Stimulated activated naive CD4-positive, alpha-beta T cell treated with Interleukin-2 at 50 U/mL for 16 hours (primary cell): ENCODE results near the gene PRKCSH.
"Not testable (repeated sequence)": the region's sequence is repeated elsewhere in the genome, so short reads cannot be mapped to it uniquely, and the experiment has no call there.

Experiments
- DNase-seq: peaks from one replicate; lab custom pipeline; 2025; lab: John Stamatoyannopoulos, UW

PRKCSH gene

DNA sequence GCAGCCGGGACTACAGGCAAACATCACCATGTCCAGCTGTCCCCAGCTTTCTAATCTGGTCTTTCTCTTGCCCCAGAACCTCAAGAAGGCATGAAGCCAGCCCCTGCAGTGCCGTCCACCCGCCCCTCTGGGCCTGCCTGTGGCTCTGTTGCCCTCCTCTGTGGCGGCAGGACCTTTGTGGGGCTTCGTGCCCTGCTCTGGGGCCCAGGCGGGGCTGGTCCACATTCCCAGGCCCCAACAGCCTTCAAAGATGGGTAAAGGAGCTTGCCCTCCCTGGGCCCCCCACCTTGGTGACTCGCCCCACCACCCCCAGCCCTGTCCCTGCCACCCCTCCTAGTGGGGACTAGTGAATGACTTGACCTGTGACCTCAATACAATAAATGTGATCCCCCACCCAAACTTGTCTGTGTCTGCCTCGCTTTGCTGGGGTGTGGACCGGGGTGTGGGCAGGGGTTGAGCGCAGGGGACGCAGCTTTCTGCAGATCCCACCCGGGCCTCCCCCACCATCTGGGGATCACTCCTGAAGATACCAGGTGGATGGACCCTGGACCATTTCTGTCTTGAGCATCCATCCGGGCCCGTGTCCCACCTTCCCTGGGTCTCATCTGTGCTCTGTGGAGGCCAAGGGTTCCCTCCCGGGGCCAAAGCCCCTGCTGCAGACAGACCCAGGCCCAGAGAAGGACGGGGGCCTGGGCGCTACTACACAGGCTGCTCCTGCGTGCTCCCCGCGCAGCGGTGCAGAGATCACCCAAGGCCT lies 15.3 kb downstream of the PRKCSH start:
- DNase-seq = no peak

DNA sequence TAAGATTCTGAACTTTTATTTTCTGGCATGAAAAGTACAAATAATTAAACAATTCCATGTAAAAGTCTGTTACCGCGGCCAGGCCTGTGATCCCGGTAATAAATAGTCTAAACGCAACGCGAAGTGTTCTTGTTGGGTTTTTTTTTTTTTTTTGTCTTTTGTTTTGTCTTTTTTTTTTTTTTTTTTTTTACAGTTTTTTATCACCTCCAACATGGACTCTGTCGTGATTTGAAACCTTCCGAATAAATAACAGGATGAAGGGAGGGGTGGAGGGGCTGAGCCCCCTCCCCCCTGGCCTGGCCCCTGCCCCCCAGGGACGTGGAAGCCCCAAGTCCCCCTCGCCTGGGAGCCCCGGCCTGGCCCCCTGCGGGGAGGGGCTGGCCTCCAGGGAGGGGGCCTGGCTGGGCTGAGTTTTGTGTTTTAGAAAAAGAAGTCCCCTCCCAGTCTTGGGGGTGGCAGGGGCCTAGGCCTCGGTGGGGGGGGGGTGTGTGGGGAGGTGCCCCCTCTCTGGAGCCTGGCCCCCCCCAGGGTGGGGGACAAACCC lies 16.0 kb downstream of the PRKCSH start:
- no peak for DNase-seq

DNA sequence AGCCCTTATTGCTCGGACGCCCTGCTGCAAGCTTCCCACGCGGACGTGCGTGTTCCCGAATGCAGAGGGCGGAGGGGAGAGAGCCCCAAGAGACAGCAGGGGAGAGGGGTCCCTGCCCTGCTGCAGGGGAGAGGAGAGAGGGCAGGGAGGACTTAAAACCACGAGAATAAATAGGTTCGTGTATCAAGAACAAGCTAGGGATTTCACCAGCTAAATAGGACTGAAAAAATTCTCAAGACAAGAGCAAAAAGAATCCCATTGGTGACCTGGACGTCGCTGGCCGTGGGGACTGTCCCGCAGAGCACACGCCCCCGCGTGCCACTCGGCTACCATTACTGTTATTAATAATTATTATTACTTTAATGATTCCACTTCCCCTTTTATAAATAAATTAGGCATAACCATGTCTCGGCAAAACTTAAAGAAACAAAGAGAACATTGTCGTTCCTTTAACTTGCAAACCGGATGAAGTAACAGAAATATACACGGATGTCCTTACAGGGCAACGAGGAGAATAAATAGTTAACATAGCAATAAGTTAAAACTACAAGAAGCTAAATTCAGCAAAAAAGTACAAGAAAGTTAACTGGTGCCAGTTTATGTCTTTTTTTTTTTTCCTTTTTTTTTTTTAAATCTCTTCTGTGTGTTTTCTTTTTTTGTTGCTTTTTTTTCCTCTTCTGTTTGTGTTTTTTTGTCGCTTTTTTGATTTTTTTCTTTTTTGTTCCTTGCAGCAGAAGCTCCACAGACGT lies 16.6 kb downstream of the PRKCSH start:
- DNase-seq = no peak

DNA sequence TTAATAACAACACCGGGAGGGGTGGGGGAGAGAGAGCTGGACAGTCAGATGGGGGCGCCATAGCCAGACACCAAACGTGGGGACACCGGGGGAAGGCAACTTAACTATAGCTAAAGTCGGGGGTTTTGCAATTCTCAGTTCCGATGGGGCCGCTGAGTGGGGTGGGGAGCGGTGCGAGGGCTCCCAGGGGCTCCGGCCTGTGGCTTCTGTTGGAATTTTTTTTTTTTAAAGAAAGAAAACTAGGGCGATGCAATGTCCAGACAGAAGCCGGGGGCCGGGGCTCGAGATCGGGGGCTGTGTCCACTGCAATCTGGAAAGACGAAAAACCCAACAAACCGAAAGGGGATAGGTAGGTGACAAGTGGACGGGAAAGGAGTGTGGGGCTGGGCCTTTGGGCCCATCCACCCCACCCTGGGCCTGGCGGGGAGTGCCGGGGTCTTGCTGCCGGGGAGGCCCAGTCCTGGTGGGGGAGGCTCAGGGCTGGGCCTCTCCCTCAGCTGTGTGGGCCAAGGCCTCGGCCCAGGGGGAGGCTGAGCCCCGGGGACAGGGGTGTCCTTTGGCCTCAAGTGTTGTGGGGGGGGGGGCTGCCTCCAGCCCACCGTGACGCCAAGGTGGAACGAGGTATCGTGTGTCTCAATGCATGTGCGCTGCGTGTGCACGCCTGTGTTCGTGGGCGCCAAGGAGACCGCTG lies 17.3 kb downstream of the PRKCSH start:
- DNase-seq = no peak

DNA sequence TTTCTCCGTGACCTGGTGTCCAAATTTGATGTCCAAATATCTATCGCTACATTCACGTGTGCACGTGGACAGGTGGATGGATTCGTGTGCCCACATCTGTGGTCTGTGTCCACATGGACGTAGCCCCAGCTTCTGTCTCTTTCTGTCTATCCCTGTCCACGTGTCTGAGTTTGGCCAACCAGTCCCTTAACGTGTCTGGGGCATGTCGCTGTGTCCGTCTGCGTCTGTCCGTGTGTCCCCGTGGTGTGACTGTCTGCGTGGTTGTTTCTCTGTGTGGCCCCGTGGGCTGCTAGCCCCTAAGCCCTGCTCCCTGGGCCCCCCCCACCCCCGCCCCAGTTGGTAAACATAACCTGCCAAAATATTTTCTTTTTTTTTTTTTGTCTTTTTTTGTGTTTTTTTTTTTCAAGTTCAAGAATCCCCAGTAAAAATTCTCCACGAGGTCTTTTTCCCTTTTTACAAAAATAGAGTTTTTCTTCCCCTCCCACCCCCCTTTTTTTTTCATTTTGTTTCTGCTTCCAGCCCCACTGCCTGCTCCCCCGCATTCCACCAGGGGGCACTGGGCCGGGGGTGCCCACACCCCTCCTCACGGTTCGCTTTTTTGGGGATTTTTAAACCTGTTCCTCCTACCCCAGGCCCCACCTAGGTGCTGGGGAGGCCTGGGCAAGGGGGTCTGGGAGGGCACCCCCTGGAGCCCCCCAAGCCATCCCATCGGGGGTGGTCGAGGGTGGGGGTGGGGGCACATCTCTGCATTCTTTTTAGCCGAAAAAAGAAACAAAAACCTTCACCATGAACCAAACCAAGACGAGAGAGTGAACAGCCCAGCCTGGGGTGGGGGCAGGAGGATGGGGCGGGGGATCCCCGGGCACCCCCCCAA lies 18.3 kb downstream of the PRKCSH start:
- peak; percentile 9 for DNase-seq

DNA sequence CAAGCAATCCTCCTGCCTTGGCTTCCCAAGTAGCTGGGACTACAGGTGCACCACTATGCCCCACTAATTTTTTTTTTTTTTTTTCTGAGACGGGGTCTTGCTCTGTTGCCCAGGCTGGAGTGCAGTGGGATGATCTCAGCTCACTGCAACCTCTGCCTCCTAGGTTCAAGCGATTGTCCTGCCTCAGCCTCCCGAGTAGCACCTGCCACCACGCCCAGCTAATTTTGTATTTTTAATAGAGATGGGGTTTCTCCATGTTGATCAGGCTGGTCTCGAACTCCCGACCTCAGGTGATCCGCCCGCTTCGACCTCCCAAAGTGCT lies 19.8 kb downstream of the PRKCSH start:
- not testable (repeated sequence) for DNase-seq

DNA sequence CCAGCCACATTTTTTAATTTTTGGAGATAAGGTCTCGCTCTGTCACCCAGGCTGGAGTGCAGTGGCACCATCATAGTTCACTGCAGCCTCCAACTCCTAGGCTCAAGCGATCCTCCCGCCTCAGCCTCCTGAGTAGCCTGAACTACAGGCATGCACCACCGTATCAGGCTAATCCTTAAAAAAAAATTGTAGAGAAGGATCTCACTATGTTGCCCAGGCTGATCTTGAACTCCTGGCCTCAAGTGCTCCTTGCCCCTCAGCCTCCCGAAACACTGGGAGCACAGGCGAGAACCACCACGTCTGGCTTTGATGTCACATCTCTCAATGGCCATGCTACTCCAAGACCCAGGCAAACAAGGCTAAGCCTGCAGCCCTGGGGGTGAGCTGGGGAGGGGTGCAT lies 21.2 kb downstream of the PRKCSH start:
- DNase-seq = no peak

DNA sequence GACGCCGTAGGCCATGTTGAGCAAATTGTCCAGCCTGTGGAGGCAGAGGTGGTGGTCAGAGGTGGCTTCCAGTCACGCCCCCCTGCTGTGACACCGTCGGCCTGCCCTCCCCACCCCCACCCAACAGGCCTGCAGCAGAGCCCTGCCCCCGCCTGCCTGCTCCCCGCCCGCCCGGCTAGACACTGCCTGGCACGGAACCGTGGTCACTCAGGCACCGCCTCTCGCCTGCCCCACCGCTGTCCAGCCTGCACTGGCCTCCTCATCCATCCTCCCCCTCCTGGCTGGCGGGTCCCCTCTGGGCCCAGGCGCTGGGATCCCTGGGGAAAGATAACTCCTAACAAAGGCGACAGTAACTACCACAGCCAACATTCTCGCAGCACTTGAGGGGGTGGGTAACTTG lies 21.7 kb downstream of the PRKCSH start:
- DNase-seq = no peak

DNA sequence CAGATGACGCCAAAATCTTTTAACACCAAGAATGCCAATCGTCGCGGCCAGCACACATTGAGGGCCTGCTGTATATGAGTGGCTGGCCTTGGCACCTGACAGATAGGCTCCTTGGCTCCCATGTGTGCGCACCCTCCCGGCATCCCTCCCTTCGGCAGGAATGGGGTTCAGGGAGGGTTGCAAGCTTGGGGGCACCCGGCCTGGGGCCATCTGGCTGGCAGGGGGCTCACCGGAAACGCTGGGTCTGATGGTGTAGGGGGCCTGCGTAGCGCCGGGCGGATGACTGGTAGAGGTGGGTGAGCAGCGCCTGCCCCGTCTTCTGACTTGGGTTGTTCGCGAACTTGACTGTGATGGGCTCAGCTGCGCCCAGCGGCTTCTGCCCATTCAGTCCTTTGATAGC lies 22.4 kb downstream of the PRKCSH start:
- DNase-seq = no peak

DNA sequence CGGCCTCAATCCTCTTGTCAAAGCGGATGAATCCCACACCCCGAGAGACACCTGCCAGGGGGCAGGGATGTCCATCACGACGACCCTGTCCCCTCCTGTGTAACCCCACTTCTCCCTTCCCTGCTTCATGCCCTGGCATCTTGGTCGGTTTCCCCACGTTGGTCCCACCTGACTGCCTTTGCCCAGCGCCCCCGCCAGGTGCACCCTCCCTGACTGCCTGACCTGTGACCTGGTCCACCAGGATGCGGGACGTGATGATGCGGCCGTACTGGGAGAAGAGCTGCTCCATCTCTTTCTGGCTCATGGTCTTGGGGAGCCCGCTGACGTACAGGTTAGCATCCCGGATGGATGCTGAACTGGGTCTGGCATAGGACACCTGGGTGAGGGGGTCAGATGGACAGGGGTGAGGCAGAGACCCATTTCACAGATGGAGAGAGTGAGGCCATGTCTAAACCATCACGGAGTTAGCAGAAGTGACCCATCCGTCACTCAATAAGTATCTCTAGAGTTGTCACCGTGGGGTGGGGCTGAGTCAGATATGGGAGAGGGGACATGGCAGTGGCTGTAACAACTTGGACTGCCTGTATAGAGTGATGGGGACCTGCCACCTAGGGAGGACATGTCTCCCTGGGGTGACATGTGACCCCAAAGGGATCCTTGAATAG lies 22.9 kb downstream of the PRKCSH start:
- no peak for DNase-seq

DNA sequence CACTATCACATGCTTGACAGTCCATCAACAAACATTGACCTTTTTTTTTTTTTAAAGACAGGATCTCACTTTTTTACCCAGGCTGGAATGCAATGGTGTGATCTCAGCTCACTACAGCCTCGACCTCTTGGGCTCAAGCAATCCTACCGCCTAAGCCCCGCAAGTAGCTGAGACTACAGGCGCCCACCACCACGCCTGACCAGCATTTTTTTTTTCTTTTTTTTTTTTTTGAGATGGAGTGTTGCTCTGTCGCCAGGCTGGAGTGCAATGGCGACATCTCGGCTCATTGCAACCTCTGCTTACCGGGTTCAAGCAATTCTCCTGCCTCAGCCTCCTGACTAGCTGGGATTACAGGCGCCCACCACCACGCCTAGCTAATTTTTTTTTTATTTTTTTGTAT lies 23.5 kb downstream of the PRKCSH start:
- not testable (repeated sequence) for DNase-seq

DNA sequence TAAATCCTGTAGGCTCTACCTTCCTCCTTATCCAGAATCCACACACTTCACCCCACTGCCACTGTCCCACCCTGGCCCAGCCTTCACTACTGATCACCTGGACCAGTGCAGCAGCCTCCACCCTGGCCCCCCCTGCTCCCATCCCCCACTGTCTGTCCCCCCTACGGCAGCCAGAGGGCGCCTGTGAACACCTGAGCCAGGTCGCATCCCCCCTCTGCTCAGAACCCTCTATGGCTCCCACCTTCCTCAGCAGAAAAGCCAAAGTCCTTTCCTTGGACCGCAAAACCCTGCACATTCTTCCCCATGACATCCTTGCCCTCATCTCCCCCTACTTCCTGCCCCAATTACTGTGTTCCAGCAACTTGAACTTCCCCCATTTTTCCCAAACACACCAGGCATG lies 24.8 kb downstream of the PRKCSH start:
- DNase-seq = no peak

DNA sequence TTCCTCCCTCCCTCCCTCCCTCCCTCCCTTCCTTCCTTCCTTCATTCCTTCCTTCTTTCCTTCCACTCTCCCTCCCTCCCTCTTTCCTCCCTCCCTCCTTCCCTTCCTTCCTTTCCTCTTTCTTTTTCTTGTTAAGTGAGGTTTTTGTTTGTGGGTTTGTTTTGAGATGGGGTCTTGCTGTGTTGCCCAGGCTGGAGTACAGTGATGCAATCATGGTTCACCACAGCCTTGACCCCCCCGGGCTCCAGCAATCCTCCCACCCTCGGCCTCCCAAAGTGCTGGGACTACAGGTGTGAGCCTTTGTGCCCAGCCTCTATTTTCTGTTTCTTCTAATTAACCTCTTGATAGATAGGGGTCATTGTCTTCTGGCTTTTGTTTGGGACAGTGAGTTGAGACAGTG lies 26.0 kb downstream of the PRKCSH start:
- DNase-seq = no peak

DNA sequence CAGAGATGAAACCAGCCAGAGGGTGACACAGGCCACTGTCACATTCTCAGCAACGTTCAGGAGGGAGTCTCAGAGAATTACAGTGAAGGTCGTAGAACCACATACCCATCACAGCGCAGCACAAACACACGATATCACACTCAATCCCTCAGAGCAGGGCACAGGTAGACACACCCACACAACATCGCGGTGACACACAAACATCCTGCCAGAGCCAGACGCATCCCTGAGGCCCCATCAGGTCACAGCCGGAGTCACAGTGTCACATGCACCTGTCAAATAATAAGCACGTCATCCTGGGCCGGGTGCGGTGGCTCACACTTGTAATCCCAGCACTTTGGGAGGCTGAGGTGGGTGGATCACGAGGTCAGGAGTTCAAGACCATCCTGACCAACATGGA lies 28.0 kb downstream of the PRKCSH start:
- DNase-seq = no peak

DNA sequence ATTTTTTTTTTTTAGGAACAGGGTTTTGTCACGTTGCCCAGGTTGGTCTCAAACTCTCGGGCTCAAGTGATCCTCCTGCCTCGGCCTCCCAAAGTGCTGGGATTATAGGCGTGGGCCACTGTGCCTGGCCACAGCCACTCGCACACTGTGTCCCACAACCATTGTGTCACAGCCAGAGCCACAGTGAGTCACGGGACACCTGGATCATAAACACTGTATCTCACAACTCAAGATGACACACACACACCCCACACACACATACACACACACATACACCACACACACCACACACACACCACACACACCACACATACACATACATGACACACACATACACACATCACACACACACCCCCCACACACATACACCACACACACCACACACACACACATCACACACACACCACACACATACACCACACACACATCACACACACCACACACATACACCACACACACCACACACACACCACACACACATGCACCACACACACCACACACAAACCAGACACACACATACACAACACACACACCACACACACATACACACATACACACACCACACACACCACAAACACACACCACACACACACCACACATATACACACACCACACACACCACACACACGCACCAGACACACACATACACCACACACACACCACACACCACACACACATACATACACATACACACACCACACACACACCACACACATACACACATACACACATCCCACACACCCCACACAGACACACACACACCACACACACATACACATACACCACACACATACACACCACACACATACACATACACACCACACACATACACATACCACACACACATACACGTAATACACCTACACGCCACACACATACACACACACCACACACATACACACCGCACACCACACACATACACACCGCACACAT lies 29.2 kb downstream of the PRKCSH start:
- DNase-seq = no peak

DNA sequence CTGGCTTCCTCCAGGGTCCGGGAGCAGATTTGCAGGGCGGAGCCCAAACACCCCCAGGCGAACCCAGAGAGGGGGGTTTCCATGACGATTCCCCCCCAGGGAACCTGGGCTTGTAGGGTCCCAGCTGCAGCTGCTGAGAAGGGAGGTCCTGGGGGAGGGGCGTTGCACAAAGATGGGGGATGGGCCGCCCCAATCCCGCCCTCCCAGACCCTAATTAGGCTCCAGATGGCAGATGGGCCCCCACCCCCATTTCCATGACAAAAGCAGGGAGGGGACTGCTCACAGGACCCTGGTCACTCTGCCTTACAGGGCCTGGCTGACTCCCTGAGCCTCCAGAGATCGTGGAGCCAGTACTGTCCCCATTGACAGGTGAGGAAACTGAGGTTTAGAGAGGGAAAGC lies 30.2 kb downstream of the PRKCSH start:
- no peak for DNase-seq

DNA sequence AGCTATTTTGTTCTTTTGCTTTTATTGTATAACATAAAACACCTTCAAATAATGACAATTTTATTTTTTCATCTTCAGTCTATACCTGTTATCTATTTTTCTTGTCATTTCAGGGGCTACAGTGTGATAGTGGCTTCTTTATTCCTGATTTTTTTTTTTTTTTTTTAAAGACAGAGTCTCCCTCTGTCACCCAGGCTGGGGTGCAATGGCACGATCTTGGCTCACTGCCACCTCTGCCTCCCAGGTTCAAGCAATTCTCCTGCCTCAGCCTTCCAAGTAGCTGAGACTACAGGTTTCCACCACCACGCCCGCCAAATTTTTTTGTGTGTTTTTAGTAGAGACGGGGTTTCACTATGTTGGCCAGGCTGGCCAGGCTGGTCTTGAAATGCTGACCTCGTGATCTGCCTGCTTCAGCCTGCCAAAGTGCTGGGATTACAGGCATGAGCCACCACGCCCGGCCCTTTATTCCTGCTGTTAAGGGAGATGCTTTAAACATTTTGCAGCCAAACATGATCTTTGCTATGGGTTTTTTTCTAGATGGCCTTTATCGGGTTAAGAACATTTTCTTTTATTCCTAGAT lies 32.9 kb downstream of the PRKCSH start:
- DNase-seq = not testable (repeated sequence)

DNA sequence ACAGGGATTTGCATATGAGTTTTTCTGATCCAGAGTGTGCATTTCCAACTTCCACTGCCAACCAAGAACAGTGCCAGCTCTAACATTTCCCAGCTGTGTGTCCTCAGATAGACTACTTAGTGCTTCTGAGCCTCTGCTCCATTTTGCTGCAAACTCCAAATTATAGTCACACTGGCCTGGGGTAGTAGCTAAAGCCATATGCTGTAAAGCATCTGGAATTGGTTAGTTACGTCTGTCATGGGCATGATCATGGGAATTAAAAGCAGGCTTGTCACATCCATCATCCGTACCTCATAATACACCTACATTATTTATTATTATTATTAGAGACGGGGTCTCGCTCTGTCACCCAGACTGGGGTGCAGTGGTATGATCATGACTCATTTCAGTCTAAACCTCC lies 38.3 kb downstream of the PRKCSH start:
- DNase-seq = no peak

DNA sequence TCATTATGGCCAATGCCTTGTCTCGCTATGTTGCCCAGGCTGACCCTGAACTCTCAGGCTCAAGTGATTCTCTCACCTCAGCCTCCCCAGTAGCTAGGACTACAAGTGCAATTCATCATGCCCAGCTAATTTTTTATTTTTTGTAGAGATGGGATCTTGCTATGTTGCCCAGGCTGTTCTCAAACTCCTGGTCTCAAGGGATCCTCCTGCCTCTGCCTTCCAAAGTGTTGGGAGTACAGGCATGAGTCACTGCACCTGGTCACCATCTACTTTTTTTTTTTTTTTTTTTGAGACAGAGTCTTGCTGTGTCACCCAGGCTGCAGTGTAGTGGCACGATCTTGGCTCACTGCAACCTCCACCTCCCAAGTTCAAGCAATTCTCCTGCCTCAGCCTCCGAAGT lies 39.9 kb downstream of the PRKCSH start:
- DNase-seq = not testable (repeated sequence)

DNA sequence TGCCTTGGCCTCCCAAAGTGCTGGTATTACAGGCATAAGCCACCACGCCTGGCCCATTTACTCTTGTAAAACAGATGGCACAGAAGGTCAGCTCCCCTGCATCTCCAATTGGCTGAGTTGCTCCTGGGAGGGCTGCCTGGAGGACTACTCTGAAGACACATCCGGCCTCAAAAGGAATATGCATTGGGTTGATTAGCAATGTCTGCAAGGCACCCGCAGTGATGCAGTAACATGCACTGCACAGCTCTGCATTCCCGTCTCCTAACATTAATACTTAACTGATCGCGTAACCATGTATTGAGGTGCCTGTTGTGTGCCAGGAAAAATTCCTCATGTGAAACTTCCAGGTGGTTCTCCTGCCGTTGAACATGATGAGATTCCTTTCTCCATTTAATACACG lies 40.4 kb downstream of the PRKCSH start:
- DNase-seq = no peak
